Spleen (tissue), 11 donors: ENCODE data around the gene SDC3. TPM values are rescaled to one million over a fixed set of nuclear protein-coding genes. Genes with fewer than 3 reads are reported as not detected.

Experiments used
- DNase-seq: peaks from one replicate; pipeline ENCODE4 v3.0.0-alpha.2; 2020
- H3K27ac ChIP-seq, 8 donors: fragments of 200-600 bp; sonication (generic) in 7 of 8; 1 replicate in 4 of 8; 2 replicates in 4 of 8; pipeline versions ENCODE4 v1.5.0 to v1.8.0; 2016 to 2021; ENCODE audit warnings: inconsistent platforms in 4 of 8, mild to moderate bottlenecking in 4 of 8, moderate library complexity in 1 of 8
- H3K27me3 ChIP-seq, 7 donors: fragments of 200-600 bp; sonication (generic) in 6 of 7; replicated peaks in 1 of 7; 1 replicate in 4 of 7; 2 replicates in 3 of 7; pipeline versions ENCODE4 v1.5.0 to v1.8.0; 2016 to 2021; ENCODE audit warnings: inconsistent platforms in 3 of 7, mild to moderate bottlenecking in 1 of 7
- H3K36me3 ChIP-seq, 6 donors: fragments of 200-600 bp; sonication (generic) in 5 of 6; 1 replicate in 4 of 6; 2 replicates in 2 of 6; pipeline versions ENCODE4 v1.5.0 to v1.8.0; 2016 to 2021; ENCODE audit warnings: inconsistent platforms in 2 of 6
- H3K4me1 ChIP-seq, 6 donors: fragments of 200-600 bp; sonication (generic) in 5 of 6; 1 replicate in 3 of 6; 2 replicates in 3 of 6; pipeline versions ENCODE4 v1.5.0 to v1.8.0; 2016 to 2021; ENCODE audit warnings: inconsistent platforms in 3 of 6
- H3K4me3 ChIP-seq, 8 donors: fragments of 200-600 bp; sonication (generic) in 7 of 8; 1 replicate in 4 of 8; 2 replicates in 4 of 8; pipeline versions ENCODE4 v1.5.0 to v1.8.0; 2016 to 2021; ENCODE audit warnings: inconsistent platforms in 4 of 8, mild to moderate bottlenecking in 4 of 8, moderate library complexity in 2 of 8
- H3K9me3 ChIP-seq, 8 donors: fragments of 200-600 bp; sonication (generic) in 7 of 8; 1 replicate in 4 of 8; 2 replicates in 4 of 8; pipeline versions ENCODE4 v1.5.0 to v1.8.0; 2016 to 2021; ENCODE audit warnings: inconsistent platforms in 4 of 8
- POLR2A ChIP-seq, 3 donors: fragments of 450-650 bp; IDR thresholded peaks; one replicate each; pipeline ENCODE4 v1.5.1; 2017; ENCODE audit warnings: antibody characterized with exemption in 3 of 3, mild to moderate bottlenecking in 1 of 3
- POLR2AphosphoS5 ChIP-seq, 3 donors: sonication (generic); formaldehyde crosslinking; IDR thresholded peaks; one replicate each; pipeline ENCODE4 v1.5.1; 2017; ENCODE audit warnings: antibody characterized with exemption in 3 of 3
- WGBS, 5 donors: extraction: QIAGEN DNeasy Blood & Tissue Kit in 3 of 5; methylation state at CpG; one replicate each; pipeline versions ENCODE4 v1.1.5 to v1.1.7; 2013 to 2018; 5-methylcytosine and 5-hydroxymethylcytosine counted together
- intact Hi-C: fragments of 100-400 bp; cut with DNase I; formaldehyde crosslinking; loops from one replicate; pipeline ENCODE4 v1.15.0; 2023; ENCODE audit warnings: low total_unique reads
- polyA plus RNA-seq, 3 donors: library from polyadenylated mRNA; stranded (reverse); fragments of 200-250 nt; gene quantifications; one replicate each; pipeline ENCODE4 v1.2.1, GENCODE V29; 2013
- total RNA-seq, 7 donors: library from RNA; depleted of rRNA in 3 of 7; stranded (reverse); fragments of >200 nt in 3 of 7; fragmentation: NEBNext Ultra II Directional in 4 of 7; extraction: Animal tissue kit (Norgen Biotek cat#: 25700) in 4 of 7; gene quantifications; one replicate each; pipeline versions ENCODE4 v1.1.0 to v1.2.1, GENCODE V29; 2016 to 2021
- TF ChIP-seq, protein P1 (sequence below), 11 experiments: fragments of 200-600 bp in 7 of 11; fragments of 450-650 bp in 4 of 11; sonication (generic) in 4 of 11; IDR thresholded peaks in 8 of 11; conservative IDR thresholded peaks in 3 of 11; 1 replicate in 7 of 11; 2 replicates in 4 of 11; pipeline versions ENCODE4 v1.4.0 to v1.8.0; 2016 to 2021; ENCODE audit warnings: antibody characterized with exemption in 11 of 11, inconsistent platforms in 4 of 11, mild to moderate bottlenecking in 1 of 11
- donor health status: healthy with polysubstance abuse.
- donor health status: DM: no; HTN: no; CAD: no; lungs with moderate emphysema.
- donor health status: DM: no; HTN: no; CAD: no.
- donor health status: Bipolar disorder and iron deficiency.
- donor health status: healthy.
- donor health status: DM: no; HTN: no; CAD: no.
- donor health status: DM: yes; HTN: yes; CAD: no.

Gene SDC3
- total and polyA plus RNA-seq, 10 donors: 8.0 to 347 (median 159) TPM

DNA sequence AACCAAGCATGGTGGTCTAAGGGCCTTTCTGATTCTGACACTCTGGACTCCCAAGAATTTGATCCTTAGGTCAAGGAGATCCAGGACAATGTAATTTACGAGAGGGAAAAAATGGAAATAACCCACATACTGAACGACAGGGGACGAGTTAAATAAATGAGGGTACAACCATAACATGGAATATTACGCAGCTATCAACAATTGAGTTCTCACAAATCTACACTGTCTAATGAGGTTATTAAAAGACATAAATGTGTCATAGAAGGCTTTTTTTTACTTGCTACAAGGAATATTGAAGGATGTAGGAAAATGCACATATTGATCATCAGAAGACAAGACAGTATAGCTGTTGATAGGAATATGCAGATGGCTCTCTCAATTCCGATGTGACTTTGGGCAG, 23.8 kb downstream of the SDC3 start:
- WGBS, 5 donors: 81 to 92% (median 92%) methylated on average over 5 of the region's 5 CpGs
- intact Hi-C loops: no loop called here
- Histone ChIP-seq H3K9me3 (no peaks in the 10 kb centered on the region), H3K27ac (no peak overlapping the region), H3K36me3 (no peaks in the 10 kb centered on the region), H3K4me3 (no peak overlapping the region), H3K27me3 (no peaks in the 10 kb centered on the region), H3K4me1 (peaks cover 0 to 92% (median 54%) of the 10 kb centered on the region in 6 donors)
- no peak for DNase-seq
- TF ChIP-seq POLR2AphosphoS5 (IDR thresholded peaks at IDR 0.05): no peak
- TF ChIP-seq, protein P1, sequence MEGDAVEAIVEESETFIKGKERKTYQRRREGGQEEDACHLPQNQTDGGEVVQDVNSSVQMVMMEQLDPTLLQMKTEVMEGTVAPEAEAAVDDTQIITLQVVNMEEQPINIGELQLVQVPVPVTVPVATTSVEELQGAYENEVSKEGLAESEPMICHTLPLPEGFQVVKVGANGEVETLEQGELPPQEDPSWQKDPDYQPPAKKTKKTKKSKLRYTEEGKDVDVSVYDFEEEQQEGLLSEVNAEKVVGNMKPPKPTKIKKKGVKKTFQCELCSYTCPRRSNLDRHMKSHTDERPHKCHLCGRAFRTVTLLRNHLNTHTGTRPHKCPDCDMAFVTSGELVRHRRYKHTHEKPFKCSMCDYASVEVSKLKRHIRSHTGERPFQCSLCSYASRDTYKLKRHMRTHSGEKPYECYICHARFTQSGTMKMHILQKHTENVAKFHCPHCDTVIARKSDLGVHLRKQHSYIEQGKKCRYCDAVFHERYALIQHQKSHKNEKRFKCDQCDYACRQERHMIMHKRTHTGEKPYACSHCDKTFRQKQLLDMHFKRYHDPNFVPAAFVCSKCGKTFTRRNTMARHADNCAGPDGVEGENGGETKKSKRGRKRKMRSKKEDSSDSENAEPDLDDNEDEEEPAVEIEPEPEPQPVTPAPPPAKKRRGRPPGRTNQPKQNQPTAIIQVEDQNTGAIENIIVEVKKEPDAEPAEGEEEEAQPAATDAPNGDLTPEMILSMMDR (IDR thresholded peaks at IDR 0.05 in 8 of 11, conservative IDR thresholded peaks at IDR 0.05 in 3 of 11): no peak
- no peak for TF ChIP-seq POLR2A (IDR thresholded peaks at IDR 0.05)

- Histone ChIP-seq H3K4me1 (peaks cover 0 to 92% (median 52%) of the 10 kb centered on the region in 6 donors), H3K27ac (no peak overlapping the region), H3K4me3 (no peak overlapping the region), H3K36me3 (peaks cover 0 to 5% (median 0%) of the 10 kb centered on the region in 6 donors), H3K27me3 (peaks cover 0 to under 1% (median 0%) of the 10 kb centered on the region in 7 donors), H3K9me3 (no peaks in the 10 kb centered on the region)
- 71 to 82% (median 72%) methylated on average over 17 to 18 of the region's 18 CpGs for WGBS, 5 donors
- TF ChIP-seq POLR2AphosphoS5 (IDR thresholded peaks at IDR 0.05): peak in 1 of 3 donors; percentile 12
- TF ChIP-seq, protein P1 (IDR thresholded peaks at IDR 0.05 in 8 of 11, conservative IDR thresholded peaks at IDR 0.05 in 3 of 11): no peak
- no peak for DNase-seq
- intact Hi-C loops: no loop called here
These were observed 25.0 kb downstream of the SDC3 start for GRCh38 chr1:30883389-30884172.

- intact Hi-C loops: no loop called here
- no peak overlapping the region for H3K4me3 ChIP-seq
- H3K4me1 ChIP-seq: peaks cover 0 to 92% (median 52%) of the 10 kb centered on the region in 6 donors
- TF ChIP-seq POLR2A (IDR thresholded peaks at IDR 0.05): no peak
- no peak for TF ChIP-seq POLR2AphosphoS5 (IDR thresholded peaks at IDR 0.05)
- H3K36me3 ChIP-seq: peaks cover 0 to 11% (median 0%) of the 10 kb centered on the region in 6 donors
- 70 to 82% (median 79%) methylated on average over 14 of the region's 14 CpGs for WGBS, 5 donors
- H3K27ac ChIP-seq: no peak overlapping the region
- no peaks in the 10 kb centered on the region for H3K9me3 ChIP-seq
- H3K27me3 ChIP-seq: peaks cover 0 to 8% (median 0%) of the 10 kb centered on the region in 7 donors
- DNase-seq: no peak
These were observed 25.7 kb downstream of the SDC3 start for GRCh38 chr1:30882678-30883388.

DNA sequence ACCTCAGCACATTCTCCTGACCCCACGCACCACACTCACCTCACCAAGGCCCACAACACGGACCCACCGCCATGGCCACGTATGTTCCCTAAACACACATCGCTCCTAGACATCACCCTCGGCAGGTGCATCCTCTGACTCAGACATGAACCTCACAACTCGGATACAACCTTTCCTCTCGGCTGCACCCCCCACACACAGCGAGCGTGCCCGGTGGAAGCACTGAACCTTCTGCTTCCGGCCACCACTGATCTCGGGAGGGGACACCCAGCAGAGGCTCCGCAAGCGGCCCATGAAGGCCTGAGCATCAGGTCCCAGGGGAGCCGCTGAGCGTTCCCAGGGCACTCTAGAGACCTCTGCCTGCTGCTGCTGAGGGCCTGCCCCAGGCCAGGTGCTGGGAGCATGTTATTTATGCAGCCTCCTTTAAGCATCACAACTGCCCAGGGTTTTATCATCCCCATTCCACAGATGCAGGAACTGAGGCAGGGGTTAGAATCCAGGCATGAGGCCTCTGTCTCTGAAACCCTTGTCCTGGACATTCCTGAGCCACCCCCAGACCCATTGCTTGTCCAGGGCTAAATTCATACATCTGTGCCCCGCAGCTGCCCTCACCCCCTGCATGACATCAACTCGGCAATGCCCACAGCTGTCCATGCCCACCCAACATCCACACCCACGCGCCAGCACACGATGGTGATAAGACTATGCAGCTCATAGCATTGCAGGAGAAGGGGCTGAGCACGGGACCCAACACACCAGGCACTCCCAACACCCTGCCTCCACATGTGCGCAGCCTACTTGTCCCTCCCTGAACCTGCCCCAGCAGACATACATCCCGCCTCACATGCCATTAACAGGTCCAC, 27.0 kb downstream of the SDC3 start:
- Histone ChIP-seq H3K9me3 (no peaks in the 10 kb centered on the region), H3K27ac (peak overlapping the region in 2 of 8 donors; percentile 7 to 45), H3K27me3 (peaks cover 0 to 20% (median 0%) of the 10 kb centered on the region in 7 donors), H3K36me3 (peaks cover 0 to 18% (median 2%) of the 10 kb centered on the region in 6 donors), H3K4me1 (peaks cover 0 to 93% (median 50%) of the 10 kb centered on the region in 6 donors), H3K4me3 (no peak overlapping the region)
- 56 to 68% (median 66%) methylated on average over 19 to 25 of the region's 25 CpGs for WGBS, 5 donors
- TF ChIP-seq POLR2AphosphoS5 (IDR thresholded peaks at IDR 0.05) (peak; percentile 77 to 88 (median 78)), POLR2A (IDR thresholded peaks at IDR 0.05) (no peak)
- peak; percentile 90 for DNase-seq
- intact Hi-C loops: no loop called here
